Measurements from ENCODE around the gene WNK2. TPM values are rescaled to one million over a fixed set of nuclear protein-coding genes. Genes with fewer than 3 reads are reported as not detected.

WNK2 gene
- polyA plus RNA-seq, 1 donor = 80.4 TPM

- peaks cover 56% of the 10 kb centered on the region for H3K4me1 ChIP-seq (ENCODE audit: control insufficient read depth, insufficient read depth, low read length)
- H3K4me3 ChIP-seq (ENCODE audit: low read length) = no peak overlapping the region
- H3K9me3 ChIP-seq (ENCODE audit: control insufficient read depth, low read depth, low read length) = no peaks in the 10 kb centered on the region
- H3K27ac ChIP-seq (ENCODE audit: low read length) = no peak overlapping the region
- DNase-seq = no peak
- no CpG with 5 or more reads among the region's 14 CpGs for WGBS (ENCODE audit: insufficient coverage, low lambda C conversion rate)
- no peaks in the 10 kb centered on the region for H3K27me3 ChIP-seq (ENCODE audit: control insufficient read depth, insufficient read depth, low read length)
- peaks cover 14% of the 10 kb centered on the region for H3K36me3 ChIP-seq (ENCODE audit: control insufficient read depth, insufficient read depth, low read length)
Measured at GRCh38 chr9:93229636-93230035, 45.7 kb downstream of the WNK2 start.

- peaks cover 50% of the 10 kb centered on the region for H3K4me1 ChIP-seq (ENCODE audit: control insufficient read depth, insufficient read depth, low read length)
Measured at GRCh38 chr9:93230185-93230584, 46.2 kb downstream of the WNK2 start.

GRCh38 chr9:93230601-93231000, 46.7 kb downstream of the WNK2 start:
- Histone ChIP-seq H3K27ac (ENCODE audit: low read length) (peak overlapping the region; percentile 89), H3K36me3 (ENCODE audit: control insufficient read depth, insufficient read depth, low read length) (peaks cover 23% of the 10 kb centered on the region)
- WGBS (ENCODE audit: insufficient coverage, low lambda C conversion rate) = no CpG with 5 or more reads among the region's 15 CpGs

More at GRCh38 chr9:93230185-93230584, 46.2 kb downstream of the WNK2 start:
- Histone ChIP-seq H3K36me3 (ENCODE audit: control insufficient read depth, insufficient read depth, low read length) (peaks cover 19% of the 10 kb centered on the region), H3K9me3 (ENCODE audit: control insufficient read depth, low read depth, low read length) (no peaks in the 10 kb centered on the region), H3K27ac (ENCODE audit: low read length) (peak overlapping the region; percentile 89), H3K4me3 (ENCODE audit: low read length) (no peak overlapping the region), H3K27me3 (ENCODE audit: control insufficient read depth, insufficient read depth, low read length) (no peaks in the 10 kb centered on the region)
- no peak for DNase-seq
- no CpG with 5 or more reads among the region's 6 CpGs for WGBS (ENCODE audit: insufficient coverage, low lambda C conversion rate)

GRCh38 chr9:93231121-93231694, 47.3 kb downstream of the WNK2 start:
- peak overlapping the region; percentile 89 for H3K27ac ChIP-seq (ENCODE audit: low read length)
- WGBS (ENCODE audit: insufficient coverage, low lambda C conversion rate) = no CpG with 5 or more reads among the region's 16 CpGs
- no peaks in the 10 kb centered on the region for H3K9me3 ChIP-seq (ENCODE audit: control insufficient read depth, low read depth, low read length)
- no peaks in the 10 kb centered on the region for H3K27me3 ChIP-seq (ENCODE audit: control insufficient read depth, insufficient read depth, low read length)
- peak overlapping the region; percentile 13 for H3K4me3 ChIP-seq (ENCODE audit: low read length)
- peaks cover 30% of the 10 kb centered on the region for H3K36me3 ChIP-seq (ENCODE audit: control insufficient read depth, insufficient read depth, low read length)
- DNase-seq = peak; percentile 61 to 81
- H3K4me1 ChIP-seq (ENCODE audit: control insufficient read depth, insufficient read depth, low read length) = peaks cover 49% of the 10 kb centered on the region

More at GRCh38 chr9:93230601-93231000, 46.7 kb downstream of the WNK2 start:
- H3K9me3 ChIP-seq (ENCODE audit: control insufficient read depth, low read depth, low read length) = no peaks in the 10 kb centered on the region
- H3K27me3 ChIP-seq (ENCODE audit: control insufficient read depth, insufficient read depth, low read length) = no peaks in the 10 kb centered on the region
- DNase-seq = peak; percentile 83 to 91
- H3K4me1 ChIP-seq (ENCODE audit: control insufficient read depth, insufficient read depth, low read length) = peaks cover 49% of the 10 kb centered on the region
- peak overlapping the region; percentile 13 for H3K4me3 ChIP-seq (ENCODE audit: low read length)

GRCh38 chr9:93231716-93232115, 47.8 kb downstream of the WNK2 start:
- no CpG with 5 or more reads among the region's 10 CpGs for WGBS (ENCODE audit: insufficient coverage, low lambda C conversion rate)

GRCh38 chr9:93232388-93232960, 48.5 kb downstream of the WNK2 start:
- H3K4me3 ChIP-seq (ENCODE audit: low read length) = no peak overlapping the region
- no peaks in the 10 kb centered on the region for H3K27me3 ChIP-seq (ENCODE audit: control insufficient read depth, insufficient read depth, low read length)
- no peak for DNase-seq
- H3K27ac ChIP-seq (ENCODE audit: low read length) = peak overlapping the region; percentile 89
- 100% methylated on average over 1 of the region's 12 CpGs for WGBS (ENCODE audit: insufficient coverage, low lambda C conversion rate)
- H3K9me3 ChIP-seq (ENCODE audit: control insufficient read depth, low read depth, low read length) = no peaks in the 10 kb centered on the region
- H3K36me3 ChIP-seq (ENCODE audit: control insufficient read depth, insufficient read depth, low read length) = peaks cover 38% of the 10 kb centered on the region
- H3K4me1 ChIP-seq (ENCODE audit: control insufficient read depth, insufficient read depth, low read length) = peaks cover 42% of the 10 kb centered on the region

More at GRCh38 chr9:93231716-93232115, 47.8 kb downstream of the WNK2 start:
- peak overlapping the region; percentile 13 for H3K4me3 ChIP-seq (ENCODE audit: low read length)
- H3K9me3 ChIP-seq (ENCODE audit: control insufficient read depth, low read depth, low read length) = no peaks in the 10 kb centered on the region
- peak overlapping the region; percentile 89 for H3K27ac ChIP-seq (ENCODE audit: low read length)
- peaks cover 45% of the 10 kb centered on the region for H3K4me1 ChIP-seq (ENCODE audit: control insufficient read depth, insufficient read depth, low read length)
- H3K27me3 ChIP-seq (ENCODE audit: control insufficient read depth, insufficient read depth, low read length) = no peaks in the 10 kb centered on the region
- no peak for DNase-seq
- H3K36me3 ChIP-seq (ENCODE audit: control insufficient read depth, insufficient read depth, low read length) = peaks cover 35% of the 10 kb centered on the region

GRCh38 chr9:93233033-93233432, 49.1 kb downstream of the WNK2 start:
- Histone ChIP-seq H3K4me1 (ENCODE audit: control insufficient read depth, insufficient read depth, low read length) (peaks cover 37% of the 10 kb centered on the region), H3K27ac (ENCODE audit: low read length) (no peak overlapping the region), H3K9me3 (ENCODE audit: control insufficient read depth, low read depth, low read length) (no peaks in the 10 kb centered on the region), H3K27me3 (ENCODE audit: control insufficient read depth, insufficient read depth, low read length) (no peaks in the 10 kb centered on the region), H3K4me3 (ENCODE audit: low read length) (no peak overlapping the region), H3K36me3 (ENCODE audit: control insufficient read depth, insufficient read depth, low read length) (peaks cover 44% of the 10 kb centered on the region)
- DNase-seq = no peak
- no CpG with 5 or more reads among the region's 7 CpGs for WGBS (ENCODE audit: insufficient coverage, low lambda C conversion rate)

GRCh38 chr9:93234600-93234999, 50.7 kb downstream of the WNK2 start:
- no CpG with 5 or more reads among the region's 15 CpGs for WGBS (ENCODE audit: insufficient coverage, low lambda C conversion rate)
- peaks cover 59% of the 10 kb centered on the region for H3K36me3 ChIP-seq (ENCODE audit: control insufficient read depth, insufficient read depth, low read length)
- no peak overlapping the region for H3K4me3 ChIP-seq (ENCODE audit: low read length)
- no peaks in the 10 kb centered on the region for H3K27me3 ChIP-seq (ENCODE audit: control insufficient read depth, insufficient read depth, low read length)
- H3K4me1 ChIP-seq (ENCODE audit: control insufficient read depth, insufficient read depth, low read length) = peaks cover 29% of the 10 kb centered on the region
- no peak for DNase-seq
- H3K9me3 ChIP-seq (ENCODE audit: control insufficient read depth, low read depth, low read length) = no peaks in the 10 kb centered on the region
- no peak overlapping the region for H3K27ac ChIP-seq (ENCODE audit: low read length)

- Histone ChIP-seq H3K4me1 (ENCODE audit: control insufficient read depth, insufficient read depth, low read length) (peaks cover 20% of the 10 kb centered on the region), H3K4me3 (ENCODE audit: low read length) (no peak overlapping the region), H3K9me3 (ENCODE audit: control insufficient read depth, low read depth, low read length) (no peaks in the 10 kb centered on the region), H3K27me3 (ENCODE audit: control insufficient read depth, insufficient read depth, low read length) (no peaks in the 10 kb centered on the region), H3K36me3 (ENCODE audit: control insufficient read depth, insufficient read depth, low read length) (peaks cover 67% of the 10 kb centered on the region), H3K27ac (ENCODE audit: low read length) (no peak overlapping the region)
- DNase-seq = peak in 1 of 2 donors; percentile 33
- WGBS (ENCODE audit: insufficient coverage, low lambda C conversion rate) = no CpG with 5 or more reads among the region's 16 CpGs
Measured at GRCh38 chr9:93235300-93235960, 51.5 kb downstream of the WNK2 start.

GRCh38 chr9:93236541-93237206, 52.7 kb downstream of the WNK2 start:
- no peak for DNase-seq
- Histone ChIP-seq H3K9me3 (ENCODE audit: control insufficient read depth, low read depth, low read length) (no peaks in the 10 kb centered on the region), H3K27me3 (ENCODE audit: control insufficient read depth, insufficient read depth, low read length) (no peaks in the 10 kb centered on the region), H3K4me1 (ENCODE audit: control insufficient read depth, insufficient read depth, low read length) (peaks cover 8% of the 10 kb centered on the region), H3K36me3 (ENCODE audit: control insufficient read depth, insufficient read depth, low read length) (peaks cover 75% of the 10 kb centered on the region), H3K4me3 (ENCODE audit: low read length) (no peak overlapping the region), H3K27ac (ENCODE audit: low read length) (no peak overlapping the region)
- 80% methylated on average over 2 of the region's 15 CpGs for WGBS (ENCODE audit: insufficient coverage, low lambda C conversion rate)
